Neural progenitor cell (in vitro differentiated cells): ENCODE measurements around the gene RAB34.

Experiments
- EZH2 ChIP-seq: fragments of 200-600 bp; sonication (generic); IDR thresholded peaks from 2 replicates; pipeline ENCODE4 v1.6.1; 2017; ENCODE audit warnings: antibody characterized with exemption, mild to moderate bottlenecking, moderate library complexity
- TF ChIP-seq, protein P1 (sequence below): fragments of 200-600 bp; sonication (generic); IDR thresholded peaks from 2 replicates; pipeline ENCODE4 v1.5.1; 2017; ENCODE audit warnings: antibody characterized with exemption, mild to moderate bottlenecking

DNA sequence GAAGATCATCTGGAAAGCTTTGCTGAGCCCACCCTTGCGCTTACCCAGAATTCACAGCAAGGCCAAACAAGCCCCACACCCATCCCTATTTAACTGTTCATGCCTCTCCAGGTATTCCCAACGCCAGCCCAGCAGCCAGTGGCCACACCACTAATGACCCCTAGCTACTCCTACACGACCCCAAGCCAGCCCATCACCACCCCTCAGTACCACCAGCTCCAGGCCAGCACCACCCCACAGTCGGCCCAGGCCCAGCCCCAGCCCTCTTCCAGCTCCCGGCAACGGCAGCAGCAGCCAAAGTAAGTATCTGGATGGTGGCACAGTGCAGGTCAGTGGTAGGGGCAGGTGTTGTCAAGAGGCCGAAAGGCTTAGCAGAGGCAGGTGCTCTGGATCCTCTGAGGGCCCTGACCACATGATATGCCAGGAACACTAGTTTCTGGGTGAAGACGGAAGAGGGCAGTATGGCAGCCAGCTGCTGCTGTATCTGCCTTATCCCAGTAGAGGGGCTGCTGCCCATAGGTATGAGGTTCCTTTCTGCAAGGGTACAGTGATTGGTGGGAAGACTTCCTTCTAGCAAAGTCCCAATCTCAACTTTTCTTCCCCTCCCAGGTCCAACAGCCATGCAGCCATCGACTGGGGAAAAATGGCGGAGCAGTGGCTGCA, 16.7 kb downstream of the RAB34 start:
- TF ChIP-seq, protein P1, sequence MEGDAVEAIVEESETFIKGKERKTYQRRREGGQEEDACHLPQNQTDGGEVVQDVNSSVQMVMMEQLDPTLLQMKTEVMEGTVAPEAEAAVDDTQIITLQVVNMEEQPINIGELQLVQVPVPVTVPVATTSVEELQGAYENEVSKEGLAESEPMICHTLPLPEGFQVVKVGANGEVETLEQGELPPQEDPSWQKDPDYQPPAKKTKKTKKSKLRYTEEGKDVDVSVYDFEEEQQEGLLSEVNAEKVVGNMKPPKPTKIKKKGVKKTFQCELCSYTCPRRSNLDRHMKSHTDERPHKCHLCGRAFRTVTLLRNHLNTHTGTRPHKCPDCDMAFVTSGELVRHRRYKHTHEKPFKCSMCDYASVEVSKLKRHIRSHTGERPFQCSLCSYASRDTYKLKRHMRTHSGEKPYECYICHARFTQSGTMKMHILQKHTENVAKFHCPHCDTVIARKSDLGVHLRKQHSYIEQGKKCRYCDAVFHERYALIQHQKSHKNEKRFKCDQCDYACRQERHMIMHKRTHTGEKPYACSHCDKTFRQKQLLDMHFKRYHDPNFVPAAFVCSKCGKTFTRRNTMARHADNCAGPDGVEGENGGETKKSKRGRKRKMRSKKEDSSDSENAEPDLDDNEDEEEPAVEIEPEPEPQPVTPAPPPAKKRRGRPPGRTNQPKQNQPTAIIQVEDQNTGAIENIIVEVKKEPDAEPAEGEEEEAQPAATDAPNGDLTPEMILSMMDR: no peak
- no peak for TF ChIP-seq EZH2
